GM19043 (cell line): ENCODE results near the gene MFSD2B.
"Not testable (repeated sequence)": the region's sequence is repeated elsewhere in the genome, so short reads cannot be mapped to it uniquely, and the experiment has no call there.

Experiments
- ATAC-seq: cut with Tn5 transposase; IDR thresholded peaks from one replicate; pipeline ENCODE4 v1.9.1; 2021; ENCODE audit warnings: low read depth; ENCODE audit not compliant: unreplicated experiment

The MFSD2B gene, protein sequence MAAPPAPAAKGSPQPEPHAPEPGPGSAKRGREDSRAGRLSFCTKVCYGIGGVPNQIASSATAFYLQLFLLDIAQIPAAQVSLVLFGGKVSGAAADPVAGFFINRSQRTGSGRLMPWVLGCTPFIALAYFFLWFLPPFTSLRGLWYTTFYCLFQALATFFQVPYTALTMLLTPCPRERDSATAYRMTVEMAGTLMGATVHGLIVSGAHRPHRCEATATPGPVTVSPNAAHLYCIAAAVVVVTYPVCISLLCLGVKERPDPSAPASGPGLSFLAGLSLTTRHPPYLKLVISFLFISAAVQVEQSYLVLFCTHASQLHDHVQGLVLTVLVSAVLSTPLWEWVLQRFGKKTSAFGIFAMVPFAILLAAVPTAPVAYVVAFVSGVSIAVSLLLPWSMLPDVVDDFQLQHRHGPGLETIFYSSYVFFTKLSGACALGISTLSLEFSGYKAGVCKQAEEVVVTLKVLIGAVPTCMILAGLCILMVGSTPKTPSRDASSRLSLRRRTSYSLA

DNA sequence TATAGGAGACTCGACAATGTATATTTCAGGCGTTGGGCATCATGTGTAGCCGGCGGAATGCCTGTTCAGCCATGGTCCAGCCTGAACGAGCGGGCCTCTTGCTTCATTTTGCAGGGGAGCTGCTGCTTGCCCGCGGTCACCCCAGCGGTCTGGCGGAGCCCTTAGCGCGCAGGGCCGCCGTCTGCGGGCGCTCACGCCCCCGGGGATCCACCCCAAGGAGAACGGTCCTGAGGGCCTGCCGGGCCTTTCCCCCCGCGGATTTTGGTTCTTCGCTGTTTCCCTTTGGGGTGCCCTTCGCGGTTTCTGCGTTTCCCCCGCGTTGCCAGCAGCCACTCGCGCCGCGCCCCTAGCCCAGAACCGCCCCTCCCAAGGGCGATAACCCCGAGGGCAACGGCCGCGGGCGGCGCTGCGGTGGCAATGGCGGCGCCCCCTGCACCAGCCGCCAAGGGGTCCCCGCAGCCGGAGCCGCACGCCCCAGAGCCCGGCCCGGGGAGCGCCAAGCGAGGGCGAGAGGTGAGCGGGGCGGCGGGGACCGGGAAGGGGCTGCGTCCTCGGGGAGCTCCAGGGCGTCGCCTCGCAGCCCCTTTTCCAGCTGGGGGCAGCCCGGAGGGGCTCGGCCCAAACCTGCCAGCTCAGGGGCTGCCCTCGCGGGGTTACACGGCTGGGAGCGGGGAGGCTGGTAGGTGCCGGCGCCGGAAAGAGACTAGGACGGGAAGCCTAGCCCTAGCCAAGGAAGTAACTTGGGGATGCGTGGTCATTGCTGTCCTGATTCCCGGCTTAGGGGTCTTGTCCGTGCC lies at the start of gene MFSD2B:
TSS of gene MFSD2B (plus strand) at position 406 of the 797 bp plus-strand sequence. CDS start at position 418, 12 bp downstream.
- no peak for ATAC-seq

DNA sequence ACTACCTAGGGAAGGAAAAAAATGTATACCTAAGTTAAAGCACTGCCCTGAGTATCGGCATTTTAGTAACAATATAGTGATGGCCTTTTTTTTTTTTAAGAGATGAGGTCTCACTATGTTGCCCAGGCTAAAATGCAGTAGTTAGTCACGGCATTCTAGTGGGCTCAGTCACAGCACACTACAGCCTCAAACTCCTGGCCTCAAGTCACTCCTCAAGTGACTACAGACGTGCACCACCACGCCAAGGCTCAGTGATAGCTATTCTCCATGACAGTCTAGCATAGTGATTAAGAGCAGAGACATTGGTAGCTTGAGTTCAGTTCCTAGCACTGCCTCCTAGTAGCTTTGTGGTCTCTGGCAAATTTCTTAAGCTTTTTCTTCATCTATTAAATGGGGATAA lies 42.0 kb upstream of the MFSD2B start:
- no peak for ATAC-seq

DNA sequence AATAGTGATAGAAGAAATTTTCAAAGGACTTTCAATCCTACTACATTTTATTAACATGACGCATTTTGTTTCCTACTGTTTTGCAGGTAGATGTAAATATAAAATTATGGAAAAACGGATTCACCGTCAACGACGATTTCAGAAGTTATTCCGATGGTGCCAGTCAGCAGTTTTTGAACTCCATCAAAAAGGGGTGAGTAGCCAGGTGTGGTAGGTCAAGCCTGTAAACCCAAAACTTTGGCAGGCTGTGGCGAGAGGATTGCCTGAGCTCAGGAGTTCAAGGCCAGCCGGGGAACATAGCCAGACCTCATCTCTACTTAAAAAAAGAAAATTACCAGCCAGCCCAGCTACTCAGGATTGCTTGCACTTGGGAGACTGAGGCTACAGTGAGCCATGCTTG lies 33.0 kb upstream of the MFSD2B start:
- ATAC-seq, result no peak

DNA sequence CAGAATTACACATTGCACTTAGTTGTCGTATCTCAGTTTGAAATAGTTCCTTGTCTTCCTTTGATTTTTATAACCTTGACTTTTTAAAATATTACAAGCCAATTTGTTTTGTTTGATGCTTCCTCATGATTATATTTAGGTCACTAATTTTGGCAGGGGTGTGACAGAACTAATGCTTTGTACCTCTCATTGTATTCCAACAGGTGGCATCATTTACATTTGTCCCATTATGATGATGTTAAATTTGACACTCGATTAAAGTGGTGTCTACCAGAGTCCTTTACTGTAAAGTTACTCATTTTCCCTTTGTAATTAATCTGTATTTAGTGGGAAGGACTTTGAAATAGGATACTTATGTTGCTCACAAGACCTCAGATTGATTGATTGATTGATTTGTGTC lies 21.5 kb upstream of the MFSD2B start:
- no peak for ATAC-seq

DNA sequence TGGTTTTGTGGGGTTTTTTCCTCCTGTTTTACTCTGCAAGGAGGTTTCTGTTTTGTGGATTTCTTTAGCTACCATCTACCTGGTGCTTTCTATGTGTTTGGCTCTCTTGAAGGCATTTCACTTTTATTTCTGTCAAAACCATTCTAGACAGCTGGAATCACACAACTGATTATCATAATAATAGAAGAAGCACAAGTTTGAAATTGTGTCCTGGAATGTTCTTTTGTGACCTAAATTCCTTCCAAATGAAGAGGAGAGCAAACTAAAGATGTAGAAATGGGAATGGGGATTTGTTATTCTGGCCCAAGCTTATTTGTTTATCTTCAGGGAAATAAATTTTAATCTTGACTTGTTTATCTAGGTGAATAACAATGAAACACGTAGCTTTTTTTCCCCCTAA lies 17.0 kb upstream of the MFSD2B start:
- ATAC-seq, result no peak

DNA sequence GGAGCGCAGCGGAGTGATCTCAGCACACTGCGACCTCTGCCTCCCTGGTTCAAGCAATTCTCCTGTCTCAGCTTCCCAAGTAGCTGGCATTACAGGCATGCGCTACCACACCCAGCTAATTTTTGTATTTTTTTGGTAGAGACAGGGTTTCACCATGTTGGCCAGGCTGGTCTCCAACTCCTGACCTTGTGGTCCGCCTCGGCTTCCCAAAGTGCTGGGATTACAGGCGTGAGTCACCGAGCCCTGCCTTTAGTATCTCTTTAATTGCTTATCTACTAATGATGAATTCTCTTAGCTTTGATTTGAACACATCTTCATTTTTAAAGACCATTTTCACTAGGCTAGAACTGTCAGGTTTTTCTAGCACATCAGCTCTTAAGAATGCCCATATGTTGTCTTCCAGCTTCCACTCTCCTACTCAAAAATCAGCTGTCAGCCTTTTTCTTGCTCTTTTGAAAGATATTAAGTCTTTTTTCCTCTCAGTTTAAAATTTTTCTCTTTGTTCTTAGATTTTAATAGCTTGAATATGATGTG lies 16.1 kb upstream of the MFSD2B start:
- no peak for ATAC-seq

DNA sequence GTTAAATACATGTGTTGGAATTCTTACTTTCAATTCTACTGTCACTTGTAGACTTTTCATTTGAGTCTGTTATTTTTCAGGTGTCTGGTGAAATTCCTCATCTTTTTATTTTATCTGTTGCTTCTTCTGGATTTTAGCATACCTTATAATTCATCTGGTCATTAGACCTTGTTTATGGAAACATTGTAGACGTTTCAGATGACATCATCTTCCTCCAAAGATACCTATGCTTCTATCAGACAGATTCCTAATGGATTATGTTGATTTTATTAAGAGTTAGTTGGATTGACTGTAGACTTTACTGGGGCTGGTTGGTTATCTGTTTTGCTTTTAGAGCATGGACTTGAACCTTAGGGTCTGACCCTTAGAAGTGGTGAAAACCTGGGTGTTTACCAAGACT lies 15.3 kb upstream of the MFSD2B start:
- ATAC-seq, result no peak

DNA sequence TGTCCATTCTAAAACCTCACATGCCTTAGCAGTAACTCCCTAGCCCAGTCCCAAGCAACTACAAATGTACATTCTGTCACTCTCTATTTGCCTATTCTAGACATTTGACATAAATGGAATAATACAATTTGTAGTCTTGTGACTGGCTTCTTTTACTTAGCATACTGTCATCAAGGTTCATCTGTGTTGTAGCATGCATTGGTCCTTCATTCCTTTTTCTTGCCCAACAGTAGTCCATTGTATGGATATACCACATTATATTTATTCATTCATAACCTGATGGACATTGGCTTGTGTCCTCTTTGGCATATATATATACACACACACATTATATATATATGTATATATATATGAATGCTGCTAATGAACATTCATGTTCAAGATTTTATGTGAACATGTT lies 2.2 kb upstream of the MFSD2B start:
- no peak for ATAC-seq

DNA sequence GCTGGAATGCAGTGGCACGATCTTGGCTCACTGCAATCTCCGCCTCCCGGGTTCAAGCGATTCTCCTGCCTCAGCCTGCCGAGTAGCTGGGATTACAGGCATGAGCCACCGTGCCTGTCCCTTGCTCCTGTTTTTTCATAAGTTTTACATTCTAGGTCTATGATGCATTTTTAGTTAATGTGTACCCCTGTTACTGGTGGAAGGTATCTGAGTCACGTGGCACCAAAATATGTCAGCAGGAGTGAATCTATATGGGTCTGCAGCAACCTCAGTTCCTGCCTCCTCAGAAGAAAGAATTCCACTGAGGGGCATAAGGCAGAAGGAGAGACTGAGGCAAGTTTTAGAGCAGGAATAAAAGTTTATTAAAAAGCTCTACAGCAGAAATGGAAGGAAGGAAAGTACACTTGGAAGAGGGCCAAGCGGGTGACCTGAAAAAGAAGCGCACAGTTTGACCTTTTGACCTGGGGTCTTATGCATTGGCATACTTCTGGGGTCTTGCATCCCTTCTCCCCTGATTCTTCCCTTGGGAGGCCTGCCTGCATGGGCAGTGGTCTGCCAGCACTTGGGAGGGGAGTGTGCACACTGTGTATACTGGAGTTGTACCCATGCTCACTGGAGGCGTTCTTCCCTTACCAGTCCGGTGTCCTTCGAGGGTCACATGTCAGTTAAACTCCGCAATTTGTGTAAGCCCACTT lies 1.1 kb upstream of the MFSD2B start:
- no peak for ATAC-seq

DNA sequence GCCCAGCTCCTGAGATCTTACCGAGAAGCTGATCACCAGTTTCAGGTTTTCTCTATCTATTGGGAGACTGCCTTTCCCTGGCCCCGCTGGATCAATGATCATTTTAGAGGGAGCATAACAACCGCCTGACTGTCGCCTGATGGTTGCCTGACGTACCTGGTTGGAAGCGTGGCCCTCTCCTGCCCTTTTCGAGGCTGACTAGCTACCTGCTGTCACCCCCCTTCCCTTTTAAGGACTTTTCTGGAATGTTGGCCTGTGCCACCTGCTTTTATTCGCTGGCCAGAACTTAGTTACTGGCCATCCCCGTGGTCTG lies 562 bp upstream of the MFSD2B start:
- no peak for ATAC-seq

DNA sequence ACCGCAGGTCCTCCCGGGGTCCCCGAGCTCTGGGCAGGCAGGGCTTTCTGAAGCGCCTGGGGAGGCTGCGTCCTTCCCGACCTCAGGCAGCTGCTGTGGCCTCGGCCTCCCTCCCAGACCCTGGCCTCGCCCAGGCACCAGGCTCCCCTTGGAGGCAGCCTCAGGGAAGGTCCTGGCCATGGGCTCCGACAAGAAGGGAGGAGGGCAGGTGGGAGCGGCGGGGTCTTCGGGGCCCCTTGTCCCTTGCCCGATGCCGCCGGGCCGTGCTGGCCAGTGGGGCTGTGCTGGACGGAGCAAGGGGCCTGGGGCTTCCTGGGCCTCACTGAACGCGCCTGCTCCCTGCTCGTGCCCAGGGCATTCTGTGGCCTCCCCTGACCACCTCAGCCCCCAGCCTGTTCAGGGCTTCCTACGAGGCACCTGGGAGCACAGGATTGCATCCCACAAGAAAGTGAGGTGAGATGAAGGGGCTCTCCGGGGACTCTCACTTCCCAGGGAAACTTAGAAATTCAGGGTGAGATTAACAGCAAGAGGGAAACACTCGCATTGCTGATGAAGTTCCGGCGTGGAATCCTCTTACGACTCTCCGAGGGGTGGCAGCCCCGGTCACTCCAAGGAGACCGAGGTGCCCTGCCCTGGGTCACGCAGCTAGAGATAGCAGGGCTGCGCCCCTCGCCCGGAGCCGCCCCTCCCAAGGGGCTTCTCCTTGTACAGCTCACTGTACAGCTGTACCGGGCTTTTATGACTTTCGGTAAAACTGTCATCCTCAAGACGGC lies 778 bp downstream of the MFSD2B start:
- no peak for ATAC-seq

DNA sequence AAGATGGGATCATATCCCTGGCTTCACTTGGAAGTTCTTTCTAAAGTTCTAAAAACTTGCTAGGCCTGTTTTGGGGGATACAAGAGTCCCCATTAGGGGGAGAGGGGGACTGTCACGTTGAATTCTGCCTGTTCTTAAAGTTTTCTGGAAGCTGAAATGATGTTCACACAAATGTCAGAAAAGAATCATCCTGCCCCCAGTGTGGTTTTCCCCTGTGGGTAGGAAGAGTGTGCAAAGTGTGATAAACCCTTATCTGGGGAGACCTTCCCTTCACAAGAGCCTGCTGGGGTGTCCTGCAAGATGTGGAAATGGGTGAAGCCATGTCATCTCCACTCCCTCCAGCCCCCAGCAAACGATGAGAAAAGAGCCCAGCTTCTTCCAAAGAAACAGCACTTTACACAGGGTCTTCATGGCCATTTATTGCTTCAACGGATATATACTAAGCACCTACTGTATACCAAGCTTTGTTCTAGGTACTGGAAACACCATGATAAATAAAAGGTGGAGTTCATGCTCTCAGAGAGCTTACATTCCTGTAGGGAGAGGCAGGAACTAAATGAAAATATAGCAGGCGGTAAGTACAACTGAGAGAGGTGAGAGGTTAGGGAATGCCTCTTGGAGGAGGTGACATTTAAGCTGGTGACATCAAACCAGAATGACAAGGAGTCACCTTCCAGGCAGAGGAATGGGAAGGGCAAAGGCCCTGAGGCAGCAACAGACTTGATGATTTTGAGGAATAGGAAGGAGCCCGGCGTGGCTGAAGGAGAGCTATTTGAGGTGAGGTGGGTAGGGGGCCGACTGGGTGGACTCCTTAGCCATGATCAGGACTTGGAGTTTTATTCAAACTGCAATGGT lies 1.6 kb downstream of the MFSD2B start:
- ATAC-seq, result no peak

DNA sequence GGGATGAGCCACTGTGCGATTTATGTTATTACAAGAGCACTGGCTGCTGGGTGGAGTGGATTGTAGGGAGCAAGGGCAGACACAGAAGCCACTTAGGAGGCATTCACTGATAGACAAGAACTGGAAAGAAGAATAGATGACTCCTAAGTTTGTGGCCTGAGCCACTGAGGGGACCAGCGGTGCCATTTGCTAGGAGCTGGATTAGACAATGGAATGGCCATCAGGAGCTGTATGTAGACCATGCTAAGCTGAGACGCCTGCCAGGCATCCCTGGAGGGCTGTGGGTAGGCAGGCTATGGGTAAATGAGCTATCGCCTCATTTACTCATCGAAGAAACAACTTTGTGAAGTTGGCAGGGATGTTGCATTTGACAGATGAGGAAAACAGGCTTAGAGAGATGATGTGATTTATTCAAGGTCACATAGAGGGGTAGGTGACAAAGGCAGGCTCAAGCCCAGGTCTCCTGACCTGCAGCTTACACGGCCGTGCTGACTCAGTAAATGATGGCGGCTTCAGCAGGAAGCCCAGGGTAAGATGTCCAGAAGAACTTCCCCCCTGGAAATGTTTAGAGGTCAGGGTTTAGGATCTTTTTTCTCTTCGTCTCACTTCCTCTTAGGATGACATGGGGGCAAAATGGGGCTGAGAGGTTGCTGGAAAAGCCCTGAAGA lies 2.8 kb downstream of the MFSD2B start:
- no peak for ATAC-seq

DNA sequence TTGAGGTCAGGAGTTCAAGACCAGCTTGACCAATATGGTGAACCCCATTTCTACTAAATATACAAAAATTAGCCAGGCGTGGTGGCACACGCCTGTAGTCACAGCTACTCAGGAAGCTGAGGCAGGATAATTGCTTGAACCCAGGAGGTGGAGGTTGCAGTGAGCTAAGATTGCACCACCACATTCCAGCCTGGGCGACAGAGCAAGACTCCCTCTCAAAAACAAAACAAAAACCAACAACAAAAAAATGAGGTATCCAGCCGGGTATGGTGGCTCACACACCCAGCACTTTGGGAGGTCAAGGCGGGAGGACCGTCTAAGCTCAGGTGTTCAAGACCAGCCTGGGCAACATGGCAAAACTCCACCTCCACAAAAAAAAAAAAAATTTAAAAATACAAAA lies 5.0 kb downstream of the MFSD2B start:
- ATAC-seq, result not testable (repeated sequence)

DNA sequence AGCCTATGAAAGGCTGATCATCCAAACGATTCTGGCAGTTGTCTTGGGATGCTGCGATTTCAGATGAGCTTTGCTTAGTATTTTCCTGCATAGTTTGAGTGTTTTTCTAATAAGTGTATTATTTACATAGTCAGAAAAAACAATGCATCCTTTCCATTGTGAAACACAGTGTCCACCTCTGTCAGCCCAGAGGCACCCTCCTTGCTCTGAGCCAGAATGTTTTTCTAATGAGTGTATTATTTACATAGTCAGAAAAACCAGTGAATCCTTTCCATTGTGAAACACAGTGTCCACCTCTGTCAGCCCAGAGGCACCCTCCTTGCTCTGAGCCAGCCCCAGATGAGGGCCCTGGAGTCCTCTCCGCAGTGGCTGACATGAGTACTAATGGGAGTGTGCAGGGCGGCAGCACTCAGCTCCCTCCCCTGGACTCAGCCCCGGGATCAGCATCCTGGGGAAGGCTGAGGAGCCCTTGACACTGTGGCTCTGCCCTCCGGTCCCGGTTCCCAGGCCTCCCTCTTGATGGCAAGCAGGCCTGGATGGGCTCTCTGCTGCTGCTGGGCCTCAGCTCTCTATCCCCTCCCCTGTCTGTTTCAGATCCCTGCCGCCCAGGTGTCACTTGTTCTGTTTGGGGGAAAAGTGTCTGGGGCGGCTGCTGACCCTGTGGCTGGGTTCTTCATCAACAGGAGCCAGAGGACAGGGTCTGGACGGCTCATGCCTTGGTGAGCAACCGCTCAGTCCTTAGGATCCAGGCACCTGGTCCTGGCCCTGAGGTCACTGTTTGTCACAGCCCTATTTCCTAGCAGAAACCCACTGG lies 5.9 kb downstream of the MFSD2B start:
- ATAC-seq, result no peak

DNA sequence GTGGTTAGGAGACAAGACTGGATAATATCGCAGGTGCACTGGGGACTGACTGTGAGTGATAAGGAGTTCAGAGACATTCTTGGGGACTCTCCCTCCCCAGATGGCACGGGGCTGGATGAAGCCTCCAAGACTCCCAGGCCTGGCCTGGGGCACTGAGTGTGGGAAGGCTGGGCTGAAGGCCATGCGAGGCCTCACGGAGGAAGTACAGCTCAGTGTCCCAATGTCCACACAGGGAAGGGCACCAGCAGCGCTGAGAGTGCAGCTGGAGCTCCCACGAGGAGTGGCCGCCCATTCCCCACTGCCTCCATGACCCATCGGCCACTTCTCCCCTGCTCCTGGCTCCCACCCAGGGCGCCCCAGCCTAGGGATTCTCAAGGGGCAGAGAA lies 6.5 kb downstream of the MFSD2B start:
- no peak for ATAC-seq

DNA sequence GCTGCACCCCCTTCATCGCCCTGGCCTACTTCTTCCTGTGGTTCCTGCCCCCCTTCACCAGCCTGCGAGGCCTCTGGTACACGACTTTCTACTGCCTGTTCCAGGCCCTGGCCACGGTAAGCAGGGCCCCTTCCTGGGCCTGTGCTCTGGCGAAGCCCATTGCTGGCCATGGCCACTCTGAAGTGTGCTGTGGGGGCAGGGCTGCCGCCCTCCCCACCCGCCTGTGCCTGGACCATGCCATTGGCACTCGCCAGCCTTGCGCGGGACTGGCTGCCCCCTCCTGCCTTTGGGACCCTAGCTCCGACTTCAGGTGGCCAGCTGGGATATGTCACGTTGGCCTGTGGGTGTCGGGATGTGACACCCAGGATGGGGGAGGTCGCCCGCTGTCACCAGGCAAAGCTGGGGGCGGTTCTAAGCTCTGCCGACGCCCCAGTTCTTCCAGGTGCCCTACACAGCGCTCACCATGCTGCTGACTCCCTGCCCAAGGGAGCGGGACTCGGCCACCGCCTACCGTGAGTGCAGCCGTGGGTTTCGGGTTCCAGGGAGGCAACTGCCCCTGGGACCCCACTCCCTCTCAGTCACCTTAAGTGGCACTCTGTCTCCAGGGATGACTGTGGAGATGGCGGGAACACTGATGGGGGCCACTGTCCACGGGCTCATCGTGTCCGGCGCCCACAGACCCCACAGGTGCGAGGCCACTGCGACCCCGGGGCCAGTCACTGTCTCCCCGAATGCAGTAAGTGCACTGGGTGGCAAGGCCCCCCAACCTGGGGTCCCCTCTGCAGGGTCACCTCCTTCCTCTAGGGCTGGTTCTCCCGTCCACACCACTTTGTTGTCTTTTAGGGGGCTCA lies 7.2 kb downstream of the MFSD2B start:
- no peak for ATAC-seq
